ENCODE measurements around the gene ATP10A.

- TF ChIP-seq, protein P1, sequence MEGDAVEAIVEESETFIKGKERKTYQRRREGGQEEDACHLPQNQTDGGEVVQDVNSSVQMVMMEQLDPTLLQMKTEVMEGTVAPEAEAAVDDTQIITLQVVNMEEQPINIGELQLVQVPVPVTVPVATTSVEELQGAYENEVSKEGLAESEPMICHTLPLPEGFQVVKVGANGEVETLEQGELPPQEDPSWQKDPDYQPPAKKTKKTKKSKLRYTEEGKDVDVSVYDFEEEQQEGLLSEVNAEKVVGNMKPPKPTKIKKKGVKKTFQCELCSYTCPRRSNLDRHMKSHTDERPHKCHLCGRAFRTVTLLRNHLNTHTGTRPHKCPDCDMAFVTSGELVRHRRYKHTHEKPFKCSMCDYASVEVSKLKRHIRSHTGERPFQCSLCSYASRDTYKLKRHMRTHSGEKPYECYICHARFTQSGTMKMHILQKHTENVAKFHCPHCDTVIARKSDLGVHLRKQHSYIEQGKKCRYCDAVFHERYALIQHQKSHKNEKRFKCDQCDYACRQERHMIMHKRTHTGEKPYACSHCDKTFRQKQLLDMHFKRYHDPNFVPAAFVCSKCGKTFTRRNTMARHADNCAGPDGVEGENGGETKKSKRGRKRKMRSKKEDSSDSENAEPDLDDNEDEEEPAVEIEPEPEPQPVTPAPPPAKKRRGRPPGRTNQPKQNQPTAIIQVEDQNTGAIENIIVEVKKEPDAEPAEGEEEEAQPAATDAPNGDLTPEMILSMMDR (IDR thresholded peaks at IDR 0.05), result no peak
- no peak for TF ChIP-seq POLR2A (IDR thresholded peaks at IDR 0.05)
Observed at GRCh38 chr15:25679964-25680685, 183.0 kb downstream of the ATP10A start.
